HUES64 (cell line): ENCODE results near the gene RNF215.

Experiments
- H3K27ac ChIP-seq: 2 replicates; pipeline ENCODE4 v1.7.0; 2013; ENCODE audit warnings: low read depth, low read length, inconsistent platforms
- H3K27me3 ChIP-seq: 2 replicates; pipeline ENCODE4 v1.6.1; 2013; ENCODE audit warnings: mild to moderate bottlenecking, low read length; ENCODE audit not compliant: insufficient read depth
- H3K36me3 ChIP-seq: 2 replicates; pipeline ENCODE4 v1.6.1; 2013; ENCODE audit warnings: mild to moderate bottlenecking, low read length; ENCODE audit not compliant: insufficient read depth
- H3K4me1 ChIP-seq: 2 replicates; pipeline ENCODE4 v1.6.1; 2013; ENCODE audit warnings: mild to moderate bottlenecking, low read length, moderate library complexity; ENCODE audit not compliant: insufficient read depth
- H3K4me3 ChIP-seq: 2 replicates; pipeline ENCODE4 v1.5.1; 2013; ENCODE audit warnings: mild to moderate bottlenecking, low read length, moderate library complexity
- H3K9ac ChIP-seq: 2 replicates; pipeline ENCODE4 v1.6.1; 2013; ENCODE audit warnings: mild to moderate bottlenecking, low read depth, low read length
- H3K9me3 ChIP-seq: 2 replicates; pipeline ENCODE4 v1.6.1; 2013; ENCODE audit warnings: low read depth, low read length; ENCODE audit not compliant: insufficient read depth
- WGBS: fragments of 150-250, 120-280 bp; methylation state at CpG from one replicate; pipeline ENCODE4 v1.1.7; 2013; ENCODE audit warnings: missing lambda C conversion rate; 5-methylcytosine and 5-hydroxymethylcytosine counted together

RNF215 gene

DNA sequence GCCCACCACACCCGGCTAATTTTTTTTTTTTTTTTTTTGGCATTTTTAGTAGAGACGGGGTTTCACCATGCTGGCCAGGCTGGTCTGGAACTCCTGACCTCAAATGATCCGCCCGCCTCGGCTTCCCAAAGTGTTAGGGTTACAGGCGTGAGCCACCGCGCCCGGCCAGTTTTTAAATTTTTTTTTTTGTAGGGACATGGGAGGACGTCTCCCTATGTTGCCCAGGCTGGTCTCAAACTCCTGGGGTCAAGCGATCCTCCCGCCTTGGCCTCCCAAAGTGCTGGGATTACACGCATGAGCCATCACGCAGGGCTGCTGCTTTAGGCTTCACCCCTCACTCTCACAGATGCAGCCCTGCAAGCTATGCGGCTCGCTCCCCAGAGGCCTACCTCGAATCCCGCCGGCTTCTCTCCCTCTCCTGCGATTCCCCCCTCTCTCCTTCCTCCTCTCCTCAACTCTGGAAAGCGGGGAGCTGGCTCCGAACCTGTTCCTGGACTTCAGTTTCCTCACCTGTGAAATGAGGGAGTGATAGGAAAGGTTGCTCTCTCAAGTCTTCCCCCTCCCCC lies 29.5 kb downstream of the RNF215 start:
- 60% methylated on average over 19 of the region's 22 CpGs for WGBS
- Histone ChIP-seq H3K36me3 (peaks cover 18% of the 10 kb centered on the region), H3K4me3 (peak overlapping the region; percentile 99), H3K9ac (peak overlapping the region; percentile 98), H3K27me3 (no peaks in the 10 kb centered on the region), H3K27ac (no peak overlapping the region), H3K4me1 (peaks cover 16% of the 10 kb centered on the region), H3K9me3 (no peaks in the 10 kb centered on the region)

DNA sequence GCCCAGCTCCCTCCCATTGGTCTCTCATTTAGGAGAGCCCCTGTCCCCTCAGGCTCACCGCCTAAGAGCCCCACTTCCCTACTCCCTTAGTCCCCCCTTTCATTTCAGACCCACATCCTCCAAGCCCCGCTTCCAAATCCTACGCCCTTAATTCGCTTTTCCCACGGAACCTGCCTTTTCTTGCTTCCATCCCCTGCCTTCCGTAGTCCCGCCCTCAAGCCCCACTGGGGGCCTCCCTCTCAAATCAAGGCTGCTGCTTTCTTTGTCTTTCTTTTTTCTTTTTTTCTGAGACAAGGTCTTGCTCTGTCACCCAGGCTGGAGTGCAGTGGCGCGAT lies 30.0 kb downstream of the RNF215 start:
- peak overlapping the region; percentile 98 for H3K9ac ChIP-seq
- peaks cover 13% of the 10 kb centered on the region for H3K4me1 ChIP-seq
- H3K27me3 ChIP-seq, result no peaks in the 10 kb centered on the region
- peaks cover 23% of the 10 kb centered on the region for H3K36me3 ChIP-seq
- H3K9me3 ChIP-seq, result no peaks in the 10 kb centered on the region
- under 1% methylated on average over 9 of the region's 9 CpGs for WGBS
- peak overlapping the region; percentile 99 for H3K4me3 ChIP-seq
- peak overlapping the region; percentile 99 for H3K27ac ChIP-seq

DNA sequence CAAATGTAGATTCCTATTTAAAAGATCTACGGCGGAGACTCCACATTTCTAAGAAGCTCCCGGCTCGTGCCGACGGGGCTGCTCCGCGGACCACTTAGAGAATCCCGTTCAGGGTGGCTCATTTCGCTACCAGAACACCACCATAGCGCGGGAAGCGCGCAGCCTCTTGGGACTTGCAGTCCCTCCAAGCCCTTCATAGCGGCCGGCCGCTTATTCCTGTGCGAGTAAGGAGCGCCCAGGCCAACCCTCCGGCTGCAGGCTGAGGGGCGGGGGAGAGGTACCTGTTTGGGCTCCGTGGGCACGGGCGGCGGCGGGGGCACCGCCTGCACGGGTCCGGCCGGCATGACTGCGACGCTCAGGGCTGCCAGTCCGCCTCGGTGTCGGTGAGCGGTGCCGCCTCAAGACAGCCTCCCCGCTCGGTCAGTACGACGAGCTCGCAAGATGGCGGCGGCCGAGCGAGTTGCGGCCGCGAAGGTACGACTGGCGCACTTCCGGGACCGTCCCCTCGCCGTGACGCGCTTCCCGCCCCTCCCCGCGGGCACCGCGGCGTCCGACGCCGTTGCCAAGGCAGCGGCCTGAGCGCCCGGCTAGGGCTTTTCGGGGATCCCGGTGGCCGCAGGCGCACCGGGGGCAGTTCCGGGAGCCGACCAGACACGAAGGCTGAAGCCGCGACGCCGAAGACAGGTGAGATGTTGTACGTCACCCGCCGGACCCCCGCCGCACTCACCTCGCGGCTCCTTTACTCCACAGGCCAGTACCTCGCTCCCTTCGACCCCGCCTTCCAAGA lies 30.6 kb downstream of the RNF215 start, which contains the start of the genes CCDC157 and SF3A1:
CCDC157 (plus strand) TSS at position 559 of the 787 bp plus-strand sequence. CDS start 8,994 bp downstream, outside the sequence.
SF3A1 (minus strand) TSS at position 446 of the 787 bp plus-strand sequence; CDS start at position 344, 102 bp downstream.
- WGBS, result under 1% methylated on average over 91 of the region's 91 CpGs
- peaks cover 12% of the 10 kb centered on the region for H3K4me1 ChIP-seq
- H3K36me3 ChIP-seq, result peaks cover 29% of the 10 kb centered on the region

DNA sequence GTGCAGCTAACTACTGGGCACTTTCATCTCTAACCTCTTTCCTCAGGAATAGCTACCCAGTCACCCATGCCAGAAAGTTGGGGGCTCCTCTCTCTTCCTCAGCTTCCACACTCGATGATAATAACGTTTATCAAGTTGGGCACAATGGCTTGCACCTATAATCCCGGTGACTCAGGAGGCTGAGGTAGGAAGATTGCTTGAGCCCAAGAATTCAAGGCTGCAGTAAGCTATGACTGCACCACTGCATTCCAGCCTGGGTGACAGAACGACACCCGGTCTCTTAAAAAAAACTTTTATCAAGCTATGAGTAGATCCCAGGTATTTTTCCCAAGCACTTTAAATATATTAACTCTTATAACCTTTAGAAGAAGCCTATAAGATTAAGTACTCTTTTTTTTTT lies 32.6 kb downstream of the RNF215 start:
- no peak overlapping the region for H3K9ac ChIP-seq
- H3K36me3 ChIP-seq, result peaks cover 48% of the 10 kb centered on the region
- no peaks in the 10 kb centered on the region for H3K27me3 ChIP-seq
- no peak overlapping the region for H3K4me3 ChIP-seq
- no peaks in the 10 kb centered on the region for H3K9me3 ChIP-seq
- 94% methylated on average over 5 of the region's 5 CpGs for WGBS
- H3K4me1 ChIP-seq, result peaks cover 12% of the 10 kb centered on the region
- H3K27ac ChIP-seq, result no peak overlapping the region

More for the DNA sequence above, 30.6 kb downstream of the RNF215 start, which contains the start of the genes CCDC157 and SF3A1:
- H3K9me3 ChIP-seq, result no peaks in the 10 kb centered on the region
- peak within 1 kb of the TSS; percentile 99 for H3K4me3 ChIP-seq
- H3K9ac ChIP-seq, result peak within 1 kb of the TSS; percentile 98
- peak within 1 kb of the TSS; percentile 99 for H3K27ac ChIP-seq
- no peaks in the 10 kb centered on the region for H3K27me3 ChIP-seq

DNA sequence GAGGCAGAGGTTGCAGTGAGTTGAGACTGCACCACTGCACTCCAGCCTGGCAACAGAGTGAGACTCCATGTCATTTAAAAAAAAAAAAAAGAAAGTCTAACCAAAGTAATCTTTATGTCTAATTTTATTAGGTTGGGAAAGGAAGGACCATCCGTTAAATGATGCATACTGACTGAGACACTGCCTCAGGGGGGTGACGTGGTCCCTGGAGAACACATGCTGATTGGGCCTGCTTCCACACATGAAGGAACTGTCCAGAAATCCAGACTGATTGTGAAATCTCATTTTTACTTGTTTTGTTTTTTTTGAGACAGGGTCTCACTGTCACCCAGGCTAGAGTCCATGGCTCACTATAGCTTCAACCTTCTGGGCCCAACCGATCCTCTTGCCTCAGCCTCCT lies 36.0 kb downstream of the RNF215 start:
- peaks cover 71% of the 10 kb centered on the region for H3K36me3 ChIP-seq
- 97% methylated on average over 3 of the region's 3 CpGs for WGBS
- no peaks in the 10 kb centered on the region for H3K9me3 ChIP-seq
- no peaks in the 10 kb centered on the region for H3K27me3 ChIP-seq
- H3K9ac ChIP-seq, result no peak overlapping the region
- peaks cover 4% of the 10 kb centered on the region; the same call in 1 of the 2 replicates for H3K4me1 ChIP-seq
- no peak overlapping the region for H3K27ac ChIP-seq
- H3K4me3 ChIP-seq, result no peak overlapping the region

DNA sequence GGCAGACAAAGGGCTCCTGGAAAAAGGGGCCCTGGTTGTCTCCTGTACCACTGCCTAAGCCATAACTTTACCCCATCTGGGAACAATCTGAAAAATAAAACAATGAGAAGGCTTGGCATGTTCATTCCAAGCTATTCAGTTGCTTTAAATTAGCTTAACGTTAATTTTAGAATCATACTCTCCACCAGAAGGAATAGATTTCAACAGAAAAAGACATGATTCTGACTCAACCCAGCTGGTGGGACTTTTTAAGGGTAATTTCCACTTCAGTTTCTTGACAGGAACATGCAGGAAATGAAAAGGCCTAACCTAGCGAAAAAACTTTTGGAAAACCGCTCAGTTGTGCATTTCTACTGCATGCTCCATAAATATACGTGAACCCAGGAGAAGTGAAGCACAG lies 38.4 kb downstream of the RNF215 start:
- H3K27me3 ChIP-seq, result no peaks in the 10 kb centered on the region
- peaks cover 92% of the 10 kb centered on the region for H3K36me3 ChIP-seq
- 95% methylated on average over 4 of the region's 4 CpGs for WGBS
- no peaks in the 10 kb centered on the region for H3K9me3 ChIP-seq
- H3K4me1 ChIP-seq, result no peaks in the 10 kb centered on the region
- no peak overlapping the region for H3K9ac ChIP-seq
- no peak overlapping the region for H3K4me3 ChIP-seq
- no peak overlapping the region for H3K27ac ChIP-seq

DNA sequence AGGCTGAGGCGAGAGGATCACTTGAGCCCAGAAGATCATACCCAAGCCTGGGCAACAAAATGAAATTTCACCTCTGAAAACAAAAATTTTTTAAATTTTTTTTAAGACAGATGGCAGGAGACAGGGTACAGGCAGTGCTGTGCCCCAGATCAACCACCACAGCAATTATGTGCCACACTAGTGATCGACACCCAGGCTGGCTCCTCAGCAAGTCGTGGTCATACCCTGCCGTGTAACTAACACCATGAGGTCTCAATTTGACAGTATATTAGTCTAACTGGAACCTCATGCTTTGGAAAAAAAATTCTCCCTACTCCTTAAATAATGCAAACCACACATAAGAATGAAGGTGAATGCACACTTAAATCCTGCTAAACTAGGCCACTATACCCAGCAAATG lies 38.8 kb downstream of the RNF215 start:
- peaks cover 94% of the 10 kb centered on the region for H3K36me3 ChIP-seq

DNA sequence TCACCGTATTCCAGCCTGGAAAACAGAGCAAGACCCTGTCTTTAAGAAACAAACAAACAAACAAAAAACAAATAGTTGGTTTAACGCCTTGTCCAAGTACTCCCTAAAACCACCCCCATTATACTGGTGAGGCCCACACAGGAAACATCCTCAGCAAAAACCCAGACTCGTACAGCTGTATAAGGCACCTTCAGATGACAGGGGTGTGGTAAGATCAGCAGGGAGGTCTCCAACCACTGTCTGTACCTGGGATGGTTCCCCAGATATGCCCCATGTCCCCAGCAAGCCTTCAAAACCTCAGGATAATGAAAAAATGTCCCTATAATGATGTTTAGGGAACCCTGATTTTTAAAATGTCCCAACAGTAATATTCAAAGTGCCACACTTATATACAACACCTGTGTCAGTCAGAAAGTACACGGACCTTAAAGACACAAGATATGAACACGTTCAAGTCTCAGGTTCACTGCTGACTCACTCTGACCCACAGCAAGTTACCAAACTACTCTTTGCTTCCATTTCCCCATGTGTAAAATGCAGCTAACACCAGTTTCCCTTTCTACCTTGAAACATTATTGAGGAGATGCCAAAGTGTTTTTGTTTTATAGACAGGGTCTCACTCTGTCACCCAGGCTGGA lies 39.8 kb downstream of the RNF215 start:
- no peak overlapping the region for H3K9ac ChIP-seq
- peaks cover 96% of the 10 kb centered on the region for H3K36me3 ChIP-seq
- H3K27me3 ChIP-seq, result no peaks in the 10 kb centered on the region
- no peaks in the 10 kb centered on the region for H3K4me1 ChIP-seq
- H3K27ac ChIP-seq, result no peak overlapping the region
- H3K9me3 ChIP-seq, result no peaks in the 10 kb centered on the region
- 90% methylated on average over 5 of the region's 5 CpGs for WGBS
- no peak overlapping the region for H3K4me3 ChIP-seq

More for the DNA sequence above, 38.8 kb downstream of the RNF215 start:
- WGBS, result 94% methylated on average over 4 of the region's 4 CpGs
- Histone ChIP-seq H3K9ac (no peak overlapping the region), H3K4me3 (no peak overlapping the region), H3K9me3 (no peaks in the 10 kb centered on the region), H3K27ac (no peak overlapping the region), H3K27me3 (no peaks in the 10 kb centered on the region), H3K4me1 (no peaks in the 10 kb centered on the region)

DNA sequence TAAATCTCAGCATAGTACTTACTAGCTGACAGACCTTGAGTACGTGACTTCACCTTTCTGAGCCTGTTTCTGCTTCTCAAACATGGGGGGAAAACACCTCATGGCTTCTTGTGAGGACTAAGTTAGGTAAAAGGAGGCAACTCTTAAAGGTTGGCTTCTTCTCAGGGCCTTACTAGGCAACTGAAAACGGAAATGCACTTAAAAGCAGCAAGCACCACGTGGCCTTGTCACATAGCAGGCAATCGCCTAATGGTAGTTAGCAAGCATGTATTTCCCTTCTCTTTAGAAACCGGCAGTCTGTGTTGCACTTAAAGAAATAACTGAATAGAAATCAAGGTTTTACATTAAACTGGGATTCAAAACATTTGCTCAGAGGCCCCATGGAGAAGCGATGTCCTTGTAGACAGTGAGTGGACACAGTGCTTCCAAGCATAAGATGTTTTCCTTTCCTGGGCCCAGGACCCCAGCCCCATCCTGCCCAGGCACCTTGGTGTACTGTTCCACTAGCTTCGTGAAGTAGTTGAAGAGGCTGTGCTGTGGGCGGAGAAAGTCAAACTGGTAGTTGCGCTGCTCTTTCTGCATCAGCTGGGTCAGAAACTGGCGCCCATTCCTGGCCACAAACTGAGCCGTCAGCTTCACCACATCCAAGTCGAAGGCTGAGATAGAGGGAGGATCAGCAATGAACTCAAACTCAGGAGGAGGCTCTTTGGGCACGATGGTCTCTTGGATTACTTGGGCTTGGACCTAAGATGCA lies 42.6 kb downstream of the RNF215 start:
- Histone ChIP-seq H3K4me3 (no peak overlapping the region), H3K27me3 (no peaks in the 10 kb centered on the region), H3K9me3 (no peaks in the 10 kb centered on the region), H3K9ac (no peak overlapping the region), H3K36me3 (peaks cover 97% of the 10 kb centered on the region), H3K4me1 (no peaks in the 10 kb centered on the region), H3K27ac (no peak overlapping the region)
- WGBS, result 94% methylated on average over 13 of the region's 13 CpGs

DNA sequence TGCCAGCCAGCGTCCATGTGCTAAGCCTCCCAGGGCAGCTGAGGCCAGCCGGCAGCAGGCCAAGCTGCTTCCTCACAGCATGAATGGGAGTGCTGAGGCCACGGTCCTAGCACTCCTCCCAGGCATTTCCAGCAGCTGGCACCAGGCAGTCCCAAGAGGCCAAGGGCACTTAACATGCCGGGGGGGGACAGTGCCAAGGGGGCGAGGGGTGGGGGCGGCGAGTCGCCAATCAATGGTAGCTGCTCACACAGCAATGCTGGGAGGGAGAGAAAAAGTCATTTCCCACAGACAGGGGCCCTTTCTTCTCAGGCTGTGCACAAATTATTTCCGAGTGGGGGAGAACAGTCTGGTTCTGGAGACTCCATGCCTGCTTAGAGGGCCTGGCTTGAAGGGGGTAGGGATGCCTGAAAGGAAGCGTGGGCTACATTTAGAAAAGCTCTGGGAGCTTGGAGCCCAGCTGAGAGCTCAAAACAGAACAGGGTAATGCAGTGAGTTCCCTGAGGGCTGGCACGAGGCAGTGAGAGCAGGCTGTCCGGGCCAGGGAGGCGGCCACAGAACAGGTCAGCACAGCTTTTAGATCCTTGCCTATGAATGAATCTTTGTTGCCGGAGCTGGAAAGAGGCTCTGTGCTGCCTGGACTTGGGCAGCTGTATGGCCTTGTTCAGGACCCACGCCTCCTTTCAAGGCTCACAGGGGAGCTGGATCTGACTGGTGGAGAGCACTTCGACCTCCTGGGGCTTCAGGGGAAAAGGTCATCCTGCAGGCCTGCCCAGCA lies 46.1 kb downstream of the RNF215 start:
- Histone ChIP-seq H3K4me1 (no peaks in the 10 kb centered on the region), H3K4me3 (no peak overlapping the region), H3K9ac (no peak overlapping the region), H3K9me3 (no peaks in the 10 kb centered on the region), H3K36me3 (peaks cover 99% of the 10 kb centered on the region), H3K27me3 (no peaks in the 10 kb centered on the region), H3K27ac (no peak overlapping the region)
- WGBS, result 92% methylated on average over 16 of the region's 16 CpGs
